GM19438 (cell line): ENCODE measurements around the gene POLR1D.

ENCODE experiments used
- ATAC-seq: cut with Tn5 transposase; IDR thresholded peaks from one replicate; pipeline ENCODE4 v1.9.1; 2021; ENCODE audit warnings: low read depth; ENCODE audit not compliant: unreplicated experiment

POLR1D gene

DNA sequence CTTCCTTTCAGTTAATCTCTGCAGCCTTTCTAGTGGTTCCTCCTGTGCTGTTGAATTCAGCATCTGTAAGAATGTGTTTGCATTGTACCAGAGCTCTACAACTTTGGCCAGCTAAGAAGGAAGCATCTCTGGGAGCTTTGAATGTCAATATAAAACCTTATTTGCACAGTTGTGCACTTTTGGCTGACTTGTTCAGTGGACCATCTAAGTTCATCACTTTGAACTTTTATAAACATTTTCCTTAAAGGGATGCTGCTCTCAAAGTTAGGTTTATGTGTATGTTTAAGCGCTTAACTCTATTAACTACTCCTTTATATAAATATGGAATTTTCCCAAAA lies 15.6 kb downstream of the POLR1D start:
- ATAC-seq: no peak

DNA sequence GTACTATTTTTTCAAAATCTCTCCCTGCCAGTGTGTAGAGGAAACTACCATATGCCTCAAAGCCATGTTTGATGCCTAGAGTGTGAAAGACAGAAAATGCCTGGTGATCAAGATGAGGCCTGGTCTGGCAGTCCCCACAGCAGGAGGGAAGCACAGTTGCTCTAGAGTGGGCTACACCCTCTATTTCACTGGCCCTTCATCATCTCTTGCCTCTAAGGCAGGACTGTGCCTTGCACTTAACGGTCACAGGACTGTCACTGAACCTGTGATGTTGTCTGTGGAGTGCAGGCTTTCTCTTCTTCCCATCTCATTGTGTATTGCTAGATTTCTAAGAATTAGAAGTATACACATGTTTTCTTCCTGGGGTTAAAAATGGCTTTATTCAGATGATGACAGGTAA lies 16.3 kb downstream of the POLR1D start:
- ATAC-seq: no peak

DNA sequence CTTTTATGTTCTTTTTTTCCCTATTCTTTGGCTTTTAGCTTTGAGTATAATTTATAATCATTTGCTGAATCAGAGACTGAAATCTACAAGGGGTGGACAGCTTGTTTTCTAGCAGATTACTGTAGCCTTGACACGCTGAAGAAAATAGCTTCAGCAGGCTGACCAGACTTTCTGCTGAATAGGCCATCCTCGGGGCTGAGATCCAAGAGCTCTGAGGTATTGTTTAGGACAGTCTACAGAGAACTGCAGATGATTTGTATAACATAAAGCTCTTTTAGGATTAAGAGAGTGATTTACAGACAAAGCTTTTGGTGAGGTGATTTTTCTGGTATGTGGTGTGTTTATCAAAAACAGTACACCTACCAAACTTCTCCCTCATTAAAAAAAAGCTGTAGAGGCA lies 16.8 kb downstream of the POLR1D start:
- ATAC-seq: no peak

DNA sequence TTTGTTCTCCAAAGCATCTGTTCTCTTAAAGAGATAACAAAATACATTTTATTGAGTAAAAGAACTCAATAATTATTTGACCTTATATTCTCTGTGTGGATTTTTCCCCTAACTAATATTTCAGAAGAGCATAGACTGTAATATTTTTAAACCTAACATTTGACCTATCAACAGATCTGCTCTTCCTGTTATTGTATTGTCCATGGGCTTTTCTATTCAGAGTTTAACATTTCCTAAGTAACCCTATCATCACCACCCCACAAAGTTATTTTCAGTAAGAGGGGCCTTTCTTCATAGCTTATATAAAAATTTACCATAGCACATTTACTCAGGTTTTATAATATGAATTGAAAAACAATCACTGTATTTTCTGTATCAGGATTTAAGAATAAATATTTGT lies 17.5 kb downstream of the POLR1D start:
- ATAC-seq: no peak

DNA sequence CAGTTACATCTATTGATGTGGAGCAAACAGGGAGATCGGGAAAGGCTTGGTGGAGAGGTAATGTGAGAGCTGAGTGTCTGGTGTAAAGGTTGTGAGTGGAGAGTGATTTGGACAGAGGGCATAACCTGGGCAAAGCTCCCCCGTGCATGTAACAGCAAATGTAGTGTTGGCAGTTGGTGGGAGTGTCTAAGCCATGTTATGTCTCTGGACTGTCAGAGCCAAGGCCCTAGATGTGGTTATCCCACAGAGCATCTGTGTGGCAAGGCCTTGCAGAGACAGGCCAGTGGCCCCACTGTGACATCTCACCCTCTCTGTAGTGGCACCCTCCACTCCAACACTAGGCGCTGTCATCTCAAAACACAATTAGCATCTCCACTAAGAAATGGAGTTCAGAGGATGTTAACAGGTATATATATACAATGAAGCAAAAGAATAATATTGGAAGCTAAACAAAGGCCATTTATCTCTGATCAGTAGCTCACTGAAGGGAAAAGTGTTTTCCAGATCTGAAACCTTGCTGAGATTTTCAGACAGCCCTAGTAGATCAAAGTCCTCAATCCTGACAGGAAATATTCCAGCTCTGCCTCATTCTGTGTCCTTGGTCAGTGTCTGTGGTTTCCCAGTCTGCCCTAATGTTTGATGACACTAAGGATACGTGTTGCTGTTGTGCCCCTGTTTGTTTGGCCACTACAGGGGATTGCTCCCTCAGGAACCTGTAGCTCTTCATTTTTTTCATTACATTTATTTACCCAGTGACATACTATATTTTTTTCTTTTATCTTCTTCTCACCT lies 20.2 kb downstream of the POLR1D start:
- no peak for ATAC-seq

DNA sequence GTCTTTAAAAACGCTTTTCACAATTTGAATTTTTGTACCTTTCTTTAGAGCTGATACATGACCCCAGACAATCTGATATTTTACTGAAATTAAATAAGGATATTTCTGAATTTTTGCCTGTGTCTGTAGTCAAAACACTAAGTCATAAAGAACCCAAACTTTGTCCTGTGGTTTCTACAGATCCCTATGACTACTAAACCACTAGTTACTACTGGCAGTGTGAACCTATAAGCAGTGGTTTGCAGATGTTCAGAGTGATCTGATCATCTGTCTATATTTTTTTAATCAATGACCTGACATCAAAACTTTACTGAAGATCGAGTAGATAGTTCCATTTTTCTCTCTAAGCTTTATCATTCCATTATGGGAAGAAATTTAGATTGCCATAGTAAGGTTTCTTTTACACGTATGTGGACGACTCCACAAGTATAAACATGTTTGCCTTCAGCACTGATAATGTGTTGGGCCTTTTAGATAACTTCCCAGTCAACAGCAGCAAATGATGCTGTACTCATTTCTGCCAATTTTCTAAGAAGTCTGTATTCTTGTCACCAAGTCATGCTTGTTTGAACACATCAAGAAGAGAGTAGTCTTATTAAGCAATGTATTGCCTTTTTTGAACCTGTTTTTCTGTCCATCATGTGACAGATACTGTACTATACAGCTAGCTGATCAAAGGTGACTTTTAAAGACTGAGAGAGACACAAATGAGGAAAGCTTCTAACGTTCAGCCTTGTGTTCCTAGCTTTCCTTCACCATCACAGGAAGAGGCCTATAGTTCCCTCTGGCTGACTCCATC lies 21.8 kb downstream of the POLR1D start:
- no peak for ATAC-seq

DNA sequence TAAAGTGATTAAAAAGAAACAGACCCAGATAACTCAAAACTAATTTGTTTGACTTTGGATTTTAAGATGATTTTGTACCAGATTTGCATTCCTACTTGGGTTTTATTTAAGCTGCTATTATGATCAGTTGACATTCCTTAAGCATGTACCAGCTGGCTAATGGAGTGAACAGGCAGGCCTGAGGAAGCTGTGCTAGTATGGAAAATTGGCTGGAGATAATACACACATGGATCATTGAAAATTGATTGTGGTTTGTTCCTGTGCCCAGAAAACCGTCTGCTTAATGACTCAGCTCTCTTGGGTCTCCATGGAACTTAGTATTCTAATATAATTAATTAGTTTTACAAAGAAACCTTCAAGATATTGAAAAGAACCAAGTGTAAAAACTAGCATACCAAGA lies 22.6 kb downstream of the POLR1D start:
- no peak for ATAC-seq

DNA sequence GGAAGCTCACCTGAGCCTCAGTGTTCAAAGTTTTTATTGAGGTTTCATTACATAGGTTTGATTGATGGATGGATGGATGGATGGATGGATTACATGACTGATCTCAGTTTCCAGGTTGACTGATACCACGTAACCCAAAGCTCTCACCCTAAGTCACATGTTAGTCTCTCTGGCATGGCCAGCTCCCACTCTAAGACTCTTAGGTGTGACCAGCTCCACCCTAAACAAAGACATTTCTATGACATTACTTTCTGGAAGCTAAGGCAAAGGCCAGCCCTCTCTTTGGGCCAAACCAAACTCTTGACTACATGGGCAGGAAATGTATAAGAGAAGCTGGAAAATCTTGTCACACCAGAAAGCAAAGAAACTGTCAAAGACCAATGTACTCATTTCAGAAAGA lies 28.6 kb downstream of the POLR1D start:
- no peak for ATAC-seq

DNA sequence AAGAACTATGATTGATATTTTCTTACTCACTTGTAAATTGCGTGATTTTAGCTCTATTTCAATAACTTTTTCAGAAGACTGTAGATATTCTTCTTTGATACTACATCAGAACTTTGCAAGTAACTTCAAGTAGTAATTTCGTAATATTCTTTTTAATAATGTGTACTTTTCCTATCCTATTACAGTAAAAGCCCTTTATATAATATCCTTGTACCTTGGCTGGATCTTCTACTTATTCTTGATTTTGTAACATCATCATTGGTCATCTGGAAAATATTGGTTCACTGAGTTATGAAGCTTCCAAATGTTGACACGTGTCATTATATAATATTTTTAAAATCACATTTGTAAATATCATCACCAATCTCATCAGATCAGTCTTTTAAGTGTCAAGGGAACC lies 32.4 kb downstream of the POLR1D start:
- no peak for ATAC-seq

DNA sequence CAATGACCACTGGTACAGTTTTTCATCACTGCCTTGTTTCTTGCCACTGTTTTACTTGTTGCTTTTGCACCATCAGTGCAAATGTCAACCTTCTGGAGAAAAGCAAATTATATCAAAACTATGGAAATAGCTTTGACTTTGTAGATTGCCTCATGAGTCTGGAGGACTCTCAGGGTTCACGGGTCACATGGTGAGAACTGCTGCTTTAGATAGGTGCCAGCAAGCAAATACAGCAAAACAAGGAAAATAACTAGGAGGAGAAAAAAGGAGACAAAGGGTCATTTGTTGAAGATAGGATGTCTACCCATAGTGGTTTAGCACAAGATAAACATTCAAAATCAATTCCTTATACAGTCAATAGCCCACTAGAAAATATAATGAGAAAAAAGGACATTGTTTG lies 33.1 kb downstream of the POLR1D start:
- ATAC-seq: no peak

DNA sequence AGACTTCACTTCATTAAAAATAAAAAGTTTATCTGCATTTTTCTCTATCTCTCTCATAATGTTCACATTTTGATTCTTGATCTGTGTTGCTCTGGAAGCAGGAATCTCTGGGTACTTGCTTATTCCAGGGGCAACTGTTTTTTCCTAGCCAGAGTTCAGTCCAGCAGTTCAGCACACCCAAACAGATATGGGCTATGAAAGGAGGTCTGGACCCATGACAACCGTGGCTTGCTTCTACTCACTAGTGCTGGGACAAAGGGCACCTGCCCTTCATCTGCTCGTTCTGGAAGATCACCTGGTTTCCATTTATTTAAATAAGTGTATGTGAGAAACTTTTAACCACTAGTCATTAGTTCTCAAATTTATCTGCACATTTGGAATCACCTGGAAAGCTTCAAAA lies 36.0 kb downstream of the POLR1D start:
- no peak for ATAC-seq

DNA sequence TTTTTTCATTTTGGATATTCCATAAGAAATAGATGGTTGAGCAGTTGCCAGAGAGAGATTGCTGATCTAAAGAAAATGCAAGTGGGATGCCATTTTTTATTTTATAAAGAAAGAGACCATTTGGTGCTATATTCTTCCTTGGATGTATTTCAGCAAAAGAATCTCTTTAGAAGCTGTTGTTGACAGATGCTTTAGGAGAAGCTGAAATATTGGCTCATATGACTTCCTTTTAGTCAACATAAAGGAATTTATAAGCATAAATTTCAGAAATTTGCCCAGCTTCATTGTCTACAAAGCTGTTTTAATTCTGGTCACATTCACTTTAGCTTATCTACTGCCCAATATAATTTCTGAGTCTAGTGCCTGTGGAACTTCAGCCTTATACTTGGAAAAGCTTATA lies 36.9 kb downstream of the POLR1D start:
- no peak for ATAC-seq

DNA sequence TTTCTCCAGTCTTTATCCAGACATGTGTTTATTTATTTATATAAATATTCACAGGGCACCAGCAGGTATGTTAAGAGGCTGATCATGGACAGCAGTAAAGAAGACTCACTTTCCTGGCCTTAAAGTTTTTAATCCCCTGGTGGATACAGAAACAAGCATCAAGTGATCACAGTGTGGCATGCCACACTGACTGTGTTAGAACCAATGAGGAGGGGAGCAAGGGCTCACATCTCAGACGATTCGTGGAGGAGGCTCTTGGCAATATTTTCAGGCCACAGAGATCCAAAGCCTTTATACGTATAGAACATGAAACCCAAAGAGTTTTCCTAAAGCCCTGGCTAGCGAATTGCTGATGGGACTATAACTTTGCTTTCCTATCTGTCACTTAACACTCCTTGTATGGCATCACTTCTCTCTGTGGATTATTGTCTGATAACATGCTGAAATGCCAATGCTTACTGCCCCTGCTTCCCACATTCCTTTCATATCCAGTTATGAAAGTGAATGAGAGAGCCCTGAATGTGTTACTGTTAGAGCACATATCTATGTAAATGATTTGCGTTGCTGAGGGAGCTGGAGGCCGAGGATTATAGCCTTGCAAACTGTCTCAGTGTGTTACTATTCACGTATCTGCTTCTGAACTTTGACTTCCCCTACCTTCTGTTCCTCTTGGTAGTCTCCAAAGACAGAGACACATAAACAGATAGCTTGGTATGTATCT lies 37.6 kb downstream of the POLR1D start:
- ATAC-seq: no peak

DNA sequence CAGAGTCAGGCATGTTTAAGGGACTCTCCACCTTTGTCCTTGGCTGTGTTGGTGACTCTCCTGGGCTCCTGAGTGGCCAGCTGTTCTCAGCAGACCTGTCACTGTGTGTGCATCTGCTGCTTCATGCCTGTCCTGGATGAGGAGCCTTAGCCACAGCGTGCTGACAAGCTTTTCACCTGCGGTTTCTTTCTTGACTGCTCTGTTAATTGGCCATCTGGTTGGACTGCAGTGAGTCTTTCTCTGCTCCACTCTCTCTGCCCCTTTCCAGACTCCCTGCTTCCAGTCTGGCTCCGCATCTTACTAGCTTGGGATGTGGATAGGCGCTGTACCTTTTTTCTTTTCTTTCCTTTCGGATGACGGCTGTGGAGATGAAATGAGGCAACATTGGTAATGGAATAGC lies 38.8 kb downstream of the POLR1D start:
- no peak for ATAC-seq

DNA sequence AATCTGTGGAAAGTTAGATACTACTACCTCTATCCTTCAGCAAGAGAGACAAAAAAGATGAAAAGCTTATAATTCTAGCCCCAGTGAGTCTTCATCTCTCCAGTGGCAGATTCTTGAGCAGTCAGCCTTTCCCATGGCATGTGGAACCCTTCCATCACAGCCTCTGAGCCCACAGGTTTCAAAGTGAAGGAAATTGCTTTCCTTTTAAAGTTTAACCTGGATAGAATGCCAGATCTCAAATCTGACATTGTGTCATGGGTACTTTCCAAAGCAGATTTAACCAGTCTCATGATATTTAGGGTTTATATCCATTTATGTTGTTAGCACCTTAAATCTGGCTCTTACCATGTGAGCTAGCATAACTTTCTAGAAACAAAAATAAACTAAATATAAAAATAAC lies 39.3 kb downstream of the POLR1D start:
- no peak for ATAC-seq

DNA sequence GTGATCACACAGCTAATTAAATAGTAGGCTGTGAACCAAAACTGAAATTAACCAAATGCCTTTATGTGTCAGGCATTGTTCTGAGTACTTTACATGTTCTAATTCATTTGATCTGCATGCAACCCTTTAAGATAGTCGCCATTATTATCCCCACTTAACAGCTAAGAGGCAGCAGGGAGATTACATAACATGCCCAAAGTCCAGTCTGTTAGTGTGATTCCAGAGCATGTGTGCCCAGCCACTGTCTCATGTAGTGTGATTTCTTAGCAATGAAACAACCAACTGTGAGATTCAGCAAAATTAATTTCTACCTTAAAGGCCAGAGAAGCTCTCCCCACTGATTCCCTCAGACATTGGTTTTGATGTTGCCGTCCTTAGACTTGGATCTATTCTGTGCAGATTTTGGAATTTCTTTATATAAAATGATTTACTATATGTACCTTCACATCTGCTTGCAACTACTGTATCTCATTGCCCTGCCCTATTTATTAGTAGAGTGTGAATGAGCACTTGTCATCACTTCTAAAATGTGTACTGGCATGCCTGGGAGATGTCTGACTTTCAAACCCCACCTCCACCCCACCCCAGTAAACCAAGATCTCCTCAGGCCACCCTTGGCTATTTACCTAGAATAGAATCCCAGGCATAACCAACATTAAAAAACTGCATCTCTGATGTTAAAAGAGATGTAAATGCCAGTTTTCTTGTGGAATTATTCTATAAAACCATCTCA lies 41.2 kb downstream of the POLR1D start:
- no peak for ATAC-seq

DNA sequence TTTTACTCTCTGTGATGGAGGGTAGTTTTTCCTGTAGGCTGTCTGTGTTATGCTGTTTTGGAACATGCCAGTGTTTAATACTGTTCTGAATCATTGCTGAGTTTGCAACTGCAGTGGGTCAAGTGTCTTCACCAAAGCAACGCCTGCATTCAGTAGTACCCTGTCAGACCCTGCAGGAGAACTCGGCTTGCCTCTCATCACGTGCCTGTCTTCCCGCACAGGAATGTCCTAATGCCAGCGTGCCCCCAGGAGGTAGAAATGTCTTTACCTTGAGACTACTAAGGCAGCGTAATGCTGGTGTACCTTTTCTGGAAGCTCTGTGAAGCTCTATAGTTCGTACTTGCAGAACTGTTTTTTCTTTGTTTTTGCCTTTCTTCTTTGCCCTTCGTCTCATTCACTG lies 42.3 kb downstream of the POLR1D start:
- ATAC-seq: no peak

DNA sequence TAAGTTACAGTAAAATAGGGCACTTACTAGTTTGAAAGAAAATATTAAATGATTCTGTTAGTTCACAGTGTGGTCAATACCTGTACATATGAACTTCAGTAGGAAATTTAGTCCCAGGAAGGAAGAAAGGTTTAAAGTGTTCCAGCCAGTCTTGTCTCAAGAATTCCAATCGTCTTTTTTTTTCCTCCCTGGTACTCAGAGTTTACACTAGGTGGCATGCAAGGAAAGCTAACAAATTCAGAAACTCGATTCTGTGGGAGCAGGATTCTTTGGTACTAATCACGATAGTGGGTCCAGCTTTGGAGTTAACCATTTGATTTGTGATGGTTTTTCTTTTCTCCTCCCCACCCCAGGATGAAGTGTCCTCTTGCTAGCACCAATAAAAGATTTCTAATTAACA lies 43.6 kb downstream of the POLR1D start:
- ATAC-seq: no peak

DNA sequence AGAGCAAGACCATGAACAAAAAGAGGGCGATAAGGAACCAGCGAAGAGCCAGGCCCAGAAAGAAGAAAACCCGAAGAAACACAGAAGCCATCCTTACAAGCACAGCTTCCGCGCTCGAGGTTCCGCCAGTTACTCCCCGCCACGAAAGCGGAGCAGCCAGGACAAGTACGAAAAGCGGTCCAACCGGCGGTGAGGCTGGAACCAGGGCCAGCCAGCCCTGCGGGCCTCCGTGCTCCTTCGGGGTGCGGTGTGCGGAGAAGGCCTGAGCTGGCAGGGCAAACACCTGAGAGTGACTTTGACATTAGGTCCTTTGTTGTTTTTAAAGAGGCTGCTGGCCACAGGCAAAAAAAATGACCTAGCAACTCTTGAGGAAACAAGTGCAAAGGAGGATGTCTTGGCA lies 44.1 kb downstream of the POLR1D start:
- no peak for ATAC-seq

DNA sequence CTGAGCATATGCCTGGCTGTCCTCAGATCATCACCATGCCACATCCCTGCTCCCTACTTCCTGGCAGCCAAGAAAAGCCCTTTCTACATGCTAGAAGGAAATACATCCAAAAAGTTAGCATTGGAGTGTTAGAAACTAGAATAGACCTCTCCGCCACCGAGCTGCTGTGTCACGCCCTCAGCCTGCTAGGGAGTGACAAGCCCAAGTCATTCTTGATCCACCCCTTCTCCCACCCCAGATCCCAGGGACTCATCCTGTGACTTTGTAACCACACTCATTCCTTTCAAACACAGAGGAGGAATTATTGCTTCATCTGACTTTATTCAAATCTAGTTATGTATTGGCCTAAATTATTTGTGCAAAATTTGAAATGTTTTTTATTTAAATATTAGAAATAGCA lies 45.3 kb downstream of the POLR1D start:
- no peak for ATAC-seq

DNA sequence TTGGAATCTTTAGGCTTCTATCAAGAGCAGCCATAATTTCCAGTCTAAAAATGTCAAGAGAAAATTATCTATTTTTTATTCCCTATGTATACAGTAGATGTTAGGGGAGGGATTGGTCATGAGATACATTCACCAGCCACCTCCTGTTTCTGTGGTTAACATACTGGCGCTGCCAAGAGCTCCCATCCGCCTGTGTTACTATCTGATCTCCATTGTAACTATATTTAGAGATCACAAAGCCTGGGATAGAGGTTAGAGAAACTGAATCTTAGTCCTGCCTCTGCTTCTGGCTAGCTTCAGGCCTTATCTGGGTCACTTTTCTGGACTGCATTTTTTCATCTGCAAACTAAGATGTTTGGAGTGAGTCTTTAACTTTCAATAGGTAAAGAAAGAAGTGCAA lies 46.3 kb downstream of the POLR1D start:
- ATAC-seq: no peak
